Fibroblast of mammary gland (primary cell): Measurements from ENCODE around the gene MSMO1.

Experiments used
- DNase-seq: peaks from one replicate; pipeline ENCODE4 v3.0.0-alpha.2; 2010; ENCODE audit warnings: low read depth
- H3K4me3 ChIP-seq: 2 replicates; pipeline ENCODE4 v1.5.1; 2011; ENCODE audit warnings: low read depth, mild to moderate bottlenecking, low read length, moderate library complexity; ENCODE audit not compliant: control insufficient read depth
- CTCF ChIP-seq: conservative IDR thresholded peaks from 2 replicates; pipeline ENCODE4 v1.5.1; 2011; ENCODE audit warnings: low read depth, low read length, inconsistent platforms; ENCODE audit not compliant: control insufficient read depth, insufficient read depth

MSMO1 gene

GRCh38 chr4:165308166-165308565 lies 19.3 kb upstream of the MSMO1 start:
- no peak for TF ChIP-seq CTCF
- no peak overlapping the region for H3K4me3 ChIP-seq
- peak; percentile 46 for DNase-seq

- no peak for DNase-seq
- no peak for TF ChIP-seq CTCF
These were observed 18.9 kb upstream of the MSMO1 start for GRCh38 chr4:165308606-165309005.

DNA sequence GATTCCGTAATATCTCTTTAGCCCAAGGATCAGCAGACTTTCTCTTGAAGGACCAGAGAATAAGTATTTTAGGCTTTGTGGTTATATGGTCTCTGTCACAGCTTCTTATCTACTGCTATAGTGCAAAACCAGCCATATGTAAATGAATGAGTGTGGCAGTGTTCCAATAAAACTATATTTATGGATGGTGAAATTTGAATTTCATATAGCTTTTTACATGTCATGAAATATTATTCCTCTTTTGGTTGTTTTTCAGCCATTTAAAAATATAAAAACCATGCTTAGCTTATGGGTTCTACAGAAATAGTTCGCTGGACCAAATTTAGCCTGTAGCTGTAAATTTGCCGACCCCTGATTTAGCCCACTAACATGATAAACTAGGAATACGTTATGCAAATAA lies 18.0 kb upstream of the MSMO1 start:
- TF ChIP-seq CTCF: no peak
- no peak overlapping the region for H3K4me3 ChIP-seq
- DNase-seq: no peak

More at GRCh38 chr4:165308606-165309005, 18.9 kb upstream of the MSMO1 start:
- no peak overlapping the region for H3K4me3 ChIP-seq

- no peak for TF ChIP-seq CTCF
- no peak overlapping the region for H3K4me3 ChIP-seq
- peak; percentile 87 for DNase-seq
These were observed 15.0 kb upstream of the MSMO1 start for GRCh38 chr4:165312506-165312905.

DNA sequence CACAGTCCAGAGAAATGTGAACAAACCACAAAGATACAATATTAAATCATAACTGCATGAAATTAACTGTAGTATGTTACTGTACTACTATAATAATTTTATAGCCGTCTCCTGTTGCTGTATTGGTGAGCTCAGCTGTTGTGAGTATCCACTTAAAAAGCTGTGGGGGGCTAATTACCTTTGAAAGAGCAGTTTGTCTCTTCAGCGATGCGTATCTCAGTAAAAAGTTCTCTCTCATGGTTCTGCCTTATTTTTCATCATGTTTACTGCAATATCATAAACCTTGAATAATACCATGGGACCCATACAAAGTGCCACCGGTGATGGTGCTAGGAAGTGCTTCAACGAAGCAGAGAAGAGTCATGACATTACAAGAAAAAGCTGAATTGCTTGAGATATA lies 8.4 kb upstream of the MSMO1 start:
- no peak for DNase-seq
- H3K4me3 ChIP-seq: no peak overlapping the region
- TF ChIP-seq CTCF: no peak

GRCh38 chr4:165319509-165319908 lies 8.0 kb upstream of the MSMO1 start:
- DNase-seq: no peak
- no peak overlapping the region for H3K4me3 ChIP-seq
- TF ChIP-seq CTCF: no peak

DNA sequence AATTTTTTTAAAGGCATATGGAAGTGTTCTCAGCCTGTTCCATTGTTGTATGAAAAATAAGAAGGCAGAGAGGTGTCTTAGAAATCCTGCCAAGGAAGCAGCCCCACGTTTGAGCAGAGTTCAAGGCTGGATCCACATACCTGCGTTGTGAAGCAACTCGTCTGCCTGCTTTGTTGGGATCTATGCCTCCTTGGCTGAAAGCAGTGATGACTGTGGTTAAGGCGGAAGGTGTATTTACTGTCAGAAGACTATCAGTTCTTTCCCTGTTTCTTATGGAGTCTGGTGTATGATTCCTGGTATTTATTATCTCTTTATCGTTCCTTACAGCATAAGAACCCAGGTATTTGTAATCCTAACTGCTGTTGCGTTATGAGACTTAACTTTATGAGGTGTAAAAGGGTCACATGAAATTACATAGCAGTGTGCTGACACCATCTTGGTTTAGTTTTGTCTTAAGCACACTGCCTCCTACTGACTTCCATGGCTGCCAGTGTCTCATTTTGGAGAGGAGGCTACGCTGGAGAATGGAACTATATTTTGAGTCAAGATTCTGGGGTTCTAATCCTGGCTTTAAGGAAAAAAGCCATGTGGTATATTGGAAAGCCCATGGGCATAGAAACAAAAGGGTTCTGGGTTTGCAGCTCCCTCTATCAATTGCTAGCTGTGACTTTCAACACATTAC lies 3.1 kb upstream of the MSMO1 start:
- no peak for TF ChIP-seq CTCF
- no peak overlapping the region for H3K4me3 ChIP-seq
- DNase-seq: no peak
